GM21528 (cell line): ENCODE measurements around the gene PPM1M.

ENCODE experiments used
- ATAC-seq: cut with Tn5 transposase; IDR thresholded peaks from one replicate; pipeline ENCODE4 v1.9.1; 2021; ENCODE audit warnings: mild to moderate bottlenecking, moderate library complexity; ENCODE audit not compliant: unreplicated experiment, low FRiP score

Gene PPM1M, protein sequence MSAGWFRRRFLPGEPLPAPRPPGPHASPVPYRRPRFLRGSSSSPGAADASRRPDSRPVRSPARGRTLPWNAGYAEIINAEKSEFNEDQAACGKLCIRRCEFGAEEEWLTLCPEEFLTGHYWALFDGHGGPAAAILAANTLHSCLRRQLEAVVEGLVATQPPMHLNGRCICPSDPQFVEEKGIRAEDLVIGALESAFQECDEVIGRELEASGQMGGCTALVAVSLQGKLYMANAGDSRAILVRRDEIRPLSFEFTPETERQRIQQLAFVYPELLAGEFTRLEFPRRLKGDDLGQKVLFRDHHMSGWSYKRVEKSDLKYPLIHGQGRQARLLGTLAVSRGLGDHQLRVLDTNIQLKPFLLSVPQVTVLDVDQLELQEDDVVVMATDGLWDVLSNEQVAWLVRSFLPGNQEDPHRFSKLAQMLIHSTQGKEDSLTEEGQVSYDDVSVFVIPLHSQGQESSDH

GRCh38 chr3:52245322-52246263 is at the start of gene PPM1M:
Gene PPM1M, plus strand, starts transcription at chr3:52245759. Its CDS starts 66 bp downstream, at chr3:52245825.
- no peak for ATAC-seq

GRCh38 chr3:52195823-52196331 is 49.7 kb upstream of the PPM1M start:
- no peak for ATAC-seq

DNA sequence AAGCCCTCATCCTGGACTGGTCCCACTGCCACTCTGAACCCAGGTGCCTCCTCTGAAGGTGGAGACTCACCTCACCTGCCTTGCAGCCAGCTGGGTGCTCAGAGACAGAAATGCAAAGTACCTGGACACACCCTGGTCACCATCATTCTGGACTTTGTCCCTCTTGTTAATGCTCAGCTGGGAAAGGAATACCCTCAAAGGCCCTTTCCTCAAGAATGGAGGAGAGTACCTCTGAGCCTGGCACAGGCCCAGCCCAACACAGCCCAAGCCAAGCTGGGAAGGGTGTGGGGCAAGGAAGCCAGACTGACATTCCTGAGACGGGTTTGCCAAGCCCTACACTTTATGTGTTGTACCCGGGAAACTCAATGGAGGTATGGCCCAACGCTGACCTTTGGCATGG is 48.6 kb upstream of the PPM1M start:
- no peak for ATAC-seq

- ATAC-seq: no peak
Measured at GRCh38 chr3:52197499-52197841, 48.1 kb upstream of the PPM1M start.

- ATAC-seq: peak; percentile 75
Measured at GRCh38 chr3:52197842-52198625, 47.5 kb upstream of the PPM1M start, which contains the start of gene ALAS1. Gene ALAS1, plus strand, starts transcription at chr3:52198160. Its CDS starts 1,082 bp downstream, at chr3:52199242.

GRCh38 chr3:52198643-52199608 is 46.6 kb upstream of the PPM1M start:
- ATAC-seq: no peak

DNA sequence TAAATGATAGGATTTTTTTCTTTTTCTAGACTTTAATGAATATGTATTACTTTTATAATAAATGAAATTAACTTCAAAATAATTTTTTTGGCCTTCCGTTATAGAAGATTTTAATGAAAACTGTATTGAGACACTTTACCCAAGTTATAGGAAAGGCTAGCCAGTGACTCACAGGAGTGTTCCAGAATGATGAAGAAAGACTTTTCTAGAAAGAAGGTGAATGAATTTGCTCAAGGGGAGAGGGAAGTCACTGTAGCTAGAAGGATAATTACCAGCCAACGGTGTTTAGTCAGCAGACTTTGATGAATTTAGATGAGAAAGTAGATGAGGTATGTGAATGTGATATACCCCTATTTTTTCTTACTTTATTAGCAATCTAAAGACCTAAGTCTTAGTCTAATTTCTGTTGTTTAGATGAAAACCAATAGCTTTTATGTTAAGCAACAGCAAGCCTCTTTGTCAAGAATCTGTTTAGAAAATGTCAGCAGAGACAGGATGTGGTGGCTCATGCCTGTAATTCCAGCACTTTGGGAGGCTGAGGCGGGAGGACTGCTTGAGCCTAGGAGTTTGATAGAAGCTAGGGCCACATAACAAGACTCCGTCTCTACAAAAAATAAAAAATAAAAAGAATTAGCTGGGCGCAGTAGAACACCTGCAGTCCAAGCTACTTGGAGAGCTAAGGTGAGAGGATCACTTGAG is 44.4 kb upstream of the PPM1M start:
- no peak for ATAC-seq

DNA sequence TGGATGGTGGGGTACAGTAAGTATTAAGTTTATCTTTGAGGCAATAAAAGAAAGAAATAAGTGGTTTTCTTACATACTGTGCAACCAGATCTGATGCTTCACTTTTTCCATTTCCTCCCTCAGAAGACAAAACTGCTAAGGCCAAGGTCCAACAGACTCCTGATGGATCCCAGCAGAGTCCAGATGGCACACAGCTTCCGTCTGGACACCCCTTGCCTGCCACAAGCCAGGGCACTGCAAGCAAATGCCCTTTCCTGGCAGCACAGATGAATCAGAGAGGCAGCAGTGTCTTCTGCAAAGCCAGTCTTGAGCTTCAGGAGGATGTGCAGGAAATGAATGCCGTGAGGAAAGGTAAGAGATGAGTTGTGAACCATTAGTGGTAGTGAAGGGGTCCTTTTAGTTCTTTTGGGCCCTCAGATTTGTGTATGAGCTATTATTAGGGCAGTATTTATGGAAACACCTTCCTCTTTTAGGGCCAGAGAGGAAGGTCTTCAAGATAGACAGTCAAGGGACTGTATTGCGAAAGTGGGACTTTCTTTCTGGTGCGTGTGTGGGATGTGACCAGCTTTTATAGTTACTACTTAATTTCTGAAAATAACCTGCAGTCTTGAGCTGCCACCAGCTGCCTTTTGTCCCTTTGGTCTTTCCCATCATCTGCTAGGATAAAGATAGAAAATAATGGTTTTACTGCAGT is 43.0 kb upstream of the PPM1M start:
- ATAC-seq: no peak

DNA sequence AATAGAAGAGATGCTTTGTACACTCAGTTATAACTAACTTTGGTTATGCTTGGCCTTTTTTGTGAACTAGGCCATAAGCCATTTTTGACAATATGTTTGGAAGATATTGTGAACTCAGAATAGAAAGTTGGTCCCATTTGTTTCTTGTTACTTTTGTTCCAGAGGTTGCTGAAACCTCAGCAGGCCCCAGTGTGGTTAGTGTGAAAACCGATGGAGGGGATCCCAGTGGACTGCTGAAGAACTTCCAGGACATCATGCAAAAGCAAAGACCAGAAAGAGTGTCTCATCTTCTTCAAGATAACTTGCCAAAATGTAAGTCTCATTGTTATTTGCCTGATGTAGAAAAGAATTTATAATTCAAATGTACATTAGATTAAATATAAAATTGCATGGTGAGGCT is 41.9 kb upstream of the PPM1M start:
- ATAC-seq: no peak

GRCh38 chr3:52204337-52205073 is 41.1 kb upstream of the PPM1M start:
- no peak for ATAC-seq

GRCh38 chr3:52205727-52206372 is 39.7 kb upstream of the PPM1M start:
- no peak for ATAC-seq

GRCh38 chr3:52208556-52208955 is 37.0 kb upstream of the PPM1M start:
- ATAC-seq: no peak

DNA sequence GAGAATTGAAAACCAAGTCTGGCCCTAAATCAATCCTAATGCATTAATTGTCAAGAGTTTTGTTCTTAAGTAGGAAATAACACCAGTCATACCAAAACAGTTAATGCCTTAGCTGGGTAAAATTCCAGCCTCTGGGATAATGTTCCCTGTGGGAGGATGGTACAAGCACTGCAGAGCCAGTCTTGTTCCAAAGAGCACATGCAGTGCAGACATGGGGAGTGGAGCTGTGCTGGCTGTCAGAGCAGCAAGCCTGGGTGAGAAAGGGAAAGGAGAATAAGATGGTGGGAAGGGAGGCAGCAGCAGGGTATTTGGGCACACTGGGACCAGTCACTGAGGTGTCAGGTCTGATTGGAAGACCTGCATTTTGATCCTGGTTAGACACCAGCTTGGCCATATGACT is 35.5 kb upstream of the PPM1M start:
- no peak for ATAC-seq

- ATAC-seq: no peak
Measured at GRCh38 chr3:52210550-52211046, 35.0 kb upstream of the PPM1M start.

GRCh38 chr3:52211268-52211891 is 34.2 kb upstream of the PPM1M start:
- ATAC-seq: no peak

- no peak for ATAC-seq
Measured at GRCh38 chr3:52213005-52213404, 32.6 kb upstream of the PPM1M start.
